Kidney (tissue), 14 donors: ENCODE measurements around the gene IRF6. TPM values are rescaled to one million over a fixed set of nuclear protein-coding genes. Genes with fewer than 3 reads are reported as not detected.

Experiments used
- DNase-seq, 5 donors: peaks; one replicate each; pipeline ENCODE4 v3.0.0-alpha.2; 2013 to 2020
- FAIRE-seq: peaks from 2 replicates; lab custom pipeline; 2012; peaks lifted over from hg19 to GRCh38; lab: Jason Lieb, UNC
- H3K27ac ChIP-seq, 2 donors: one replicate each; pipeline ENCODE4 v1.7.0; 2013; ENCODE audit warnings: low read depth in 2 of 2, low read length in 2 of 2, inconsistent platforms in 1 of 2
- H3K27me3 ChIP-seq: one replicate; pipeline ENCODE4 v1.7.1; 2013; ENCODE audit warnings: low read length, inconsistent platforms; ENCODE audit not compliant: control insufficient read depth, insufficient read depth
- H3K36me3 ChIP-seq, 3 donors: one replicate each; pipeline versions ENCODE4 v1.7.0 to v1.7.1; 2013; ENCODE audit warnings: low read length in 3 of 3, control low read depth in 1 of 3, inconsistent platforms in 1 of 3; ENCODE audit not compliant: insufficient read depth in 3 of 3, control insufficient read depth in 2 of 3
- H3K4me1 ChIP-seq, 3 donors: one replicate each; pipeline versions ENCODE4 v1.7.0 to v1.7.1; 2013; ENCODE audit warnings: low read length in 3 of 3, inconsistent platforms in 1 of 3, low read depth in 1 of 3; ENCODE audit not compliant: control insufficient read depth in 2 of 3, insufficient read depth in 2 of 3
- H3K4me3 ChIP-seq, 3 donors: one replicate each; pipeline versions ENCODE4 v1.7.0 to v1.8.1; 2013; ENCODE audit warnings: low read length in 3 of 3, control low read depth in 1 of 3, inconsistent platforms in 1 of 3
- H3K9ac ChIP-seq, 3 donors: one replicate each; pipeline versions ENCODE4 v1.7.0 to v1.7.1; 2013; ENCODE audit warnings: low read length in 3 of 3, control low read depth in 1 of 3, inconsistent platforms in 1 of 3
- H3K9me3 ChIP-seq, 3 donors: one replicate each; pipeline versions ENCODE4 v1.7.0 to v1.7.1; 2013; ENCODE audit warnings: low read length in 3 of 3, control low read depth in 1 of 3, inconsistent platforms in 1 of 3; ENCODE audit not compliant: control insufficient read depth in 2 of 3, insufficient read depth in 1 of 3
- CTCF ChIP-seq: IDR thresholded peaks from 3 replicates; pipeline ENCODE4 v1.5.1; 2012; ENCODE audit warnings: mild to moderate bottlenecking, moderate library complexity, borderline replicate concordance; ENCODE audit not compliant: insufficient read depth; ENCODE audit errors: extremely low read depth
- intact Hi-C: fragments of 100-400 bp; cut with DNase I; formaldehyde crosslinking; loops from one replicate; pipeline ENCODE4 v1.11.1; 2022
- polyA plus RNA-seq: library from polyadenylated mRNA; stranded (reverse); fragments of 350-450 nt; fragmentation: Illumina TruSeq; extraction: RNeasy Lipid Tissue Mini Kit (QIAGEN cat#74804); gene quantifications from one replicate; pipeline ENCODE4 v1.2.3, GENCODE V29; 2014; ENCODE audit warnings: low read depth, low replicate concordance; ENCODE audit not compliant: insufficient read depth
- total RNA-seq: library from RNA; stranded (reverse); fragmentation: NEBNext Ultra II Directional; extraction: Animal tissue kit (Norgen Biotek cat#: 25700); gene quantifications from one replicate; pipeline ENCODE4 v1.2.1, GENCODE V29; 2021
- donor health status: control.
- donor health status: control.
- donor health status: control.
- donor health status: control.
- donor health status: control.
- donor health status: DM: yes; HTN: yes; CAD: no.
- donor health status: Normal renal cell carcinoma (clear cell type).

The IRF6 gene
- total and polyA plus RNA-seq, 2 donors from 2014 or later: 24.0 to 37.1 TPM

- no peaks in the 10 kb centered on the region for H3K9me3 ChIP-seq
- no peaks in the 10 kb centered on the region for H3K36me3 ChIP-seq
- no peak for TF ChIP-seq CTCF
- no peak overlapping the region for H3K4me3 ChIP-seq
- no peak for DNase-seq
- no peak overlapping the region for H3K9ac ChIP-seq
- FAIRE-seq: no peak
- peaks cover 0 to 10% (median 8%) of the 10 kb centered on the region in 3 donors for H3K4me1 ChIP-seq
- no peak overlapping the region for H3K27ac ChIP-seq
- H3K27me3 ChIP-seq: no peaks in the 10 kb centered on the region
- intact Hi-C loops: no loop called here
These were observed 54.2 kb downstream of the IRF6 start for GRCh38 chr1:209751627-209752231.

GRCh38 chr1:209749670-209750323 lies 56.1 kb downstream of the IRF6 start:
- peaks cover 0 to 10% (median 8%) of the 10 kb centered on the region in 3 donors for H3K4me1 ChIP-seq
- H3K4me3 ChIP-seq: no peak overlapping the region
- no peaks in the 10 kb centered on the region for H3K27me3 ChIP-seq
- no peaks in the 10 kb centered on the region for H3K36me3 ChIP-seq
- TF ChIP-seq CTCF: no peak
- intact Hi-C loops: no loop called here
- no peaks in the 10 kb centered on the region for H3K9me3 ChIP-seq
- H3K9ac ChIP-seq: no peak overlapping the region
- DNase-seq (no peak), FAIRE-seq (no peak)
- H3K27ac ChIP-seq: no peak overlapping the region

- DNase-seq (no peak), FAIRE-seq (no peak)
- no peak overlapping the region for H3K27ac ChIP-seq
- no peak overlapping the region for H3K4me3 ChIP-seq
- no peak overlapping the region for H3K9ac ChIP-seq
- H3K4me1 ChIP-seq: peaks cover 0 to 10% (median 8%) of the 10 kb centered on the region in 3 donors
- TF ChIP-seq CTCF: no peak
- no peaks in the 10 kb centered on the region for H3K9me3 ChIP-seq
- intact Hi-C loops: no loop called here
- H3K27me3 ChIP-seq: no peaks in the 10 kb centered on the region
- H3K36me3 ChIP-seq: no peaks in the 10 kb centered on the region
These were observed 56.7 kb downstream of the IRF6 start for GRCh38 chr1:209749205-209749604.
